NCI-H2196 treated with DMSO at 0.1 percent for 48 hours (cell line): ENCODE results near the gene CHIC1.

Experiments
- DNase-seq: peaks from one replicate; lab custom pipeline; 2025; ENCODE audit not compliant: unreplicated experiment; lab: John Stamatoyannopoulos, UW

The CHIC1 gene

GRCh38 chrX:73728602-73729001, 165.6 kb downstream of the CHIC1 start:
- DNase-seq, result no peak
